ENCODE data around the gene ZKSCAN5. TPM values are rescaled to one million over a fixed set of nuclear protein-coding genes. Genes with fewer than 3 reads are reported as not detected.

Gene ZKSCAN5
- total RNA-seq, 2 experiments from 2014 or later = 12.0 to 12.2 TPM

- peaks cover 4% of the 10 kb centered on the region for H3K27me3 Mint-ChIP-seq
- H3K36me3 Mint-ChIP-seq (ENCODE audit: low read depth) = peaks cover 19% of the 10 kb centered on the region
- ChIA-PET POLR2A (interaction anchor here (0.7 to 3.9 kb wide), 16 partner anchors 8 to 143 kb away, joined by 3 to 23 read pairs (median 4); partner anchors contain the start of genes ATP5MF, CPSF4, FAM200A and PTCD1), CTCF (interaction anchor here (0.9 kb wide), 1 partner anchor 26 kb away, joined by 5 read pairs; no protein-coding TSS in a partner anchor)
- DNase-seq = peak; percentile 99
- peak within 1 kb of the TSS; percentile 93 for H3K4me3 Mint-ChIP-seq
- peak within 1 kb of the TSS; percentile 88 for H3K27ac Mint-ChIP-seq
- H3K9me3 Mint-ChIP-seq = no peaks in the 10 kb centered on the region
- peaks cover 39% of the 10 kb centered on the region for H3K4me1 Mint-ChIP-seq
Measured at GRCh38 chr7:99472561-99473314, 31.7 kb upstream of the ZKSCAN5 start, which contains the start of gene ZNF789. Gene ZNF789 (plus strand): TSS chr7:99472890. CDS start chr7:99476457, 3,567 bp downstream.

DNA sequence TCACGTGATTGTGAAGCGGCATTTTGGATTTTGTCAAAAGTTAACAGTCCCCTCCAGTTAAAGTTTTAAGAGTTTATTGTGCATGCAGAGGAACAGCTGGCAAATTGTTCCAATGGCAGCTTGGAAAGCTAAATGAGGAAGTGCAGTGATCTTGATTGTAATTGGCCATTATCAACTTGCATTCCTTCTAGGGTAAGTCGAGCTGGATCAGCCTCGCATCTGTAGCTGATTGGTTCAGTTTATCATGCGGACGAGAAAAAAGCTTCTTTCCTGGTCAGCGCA is 31.2 kb upstream of the ZKSCAN5 start:
- peak; percentile 29 for DNase-seq
- CTCF ChIA-PET = interaction anchor here (0.9 kb wide), 1 partner anchor 25 kb away, joined by 5 read pairs; no protein-coding TSS in a partner anchor
- H3K4me1 Mint-ChIP-seq = peaks cover 44% of the 10 kb centered on the region
- H3K27me3 Mint-ChIP-seq = peaks cover 4% of the 10 kb centered on the region
- H3K36me3 Mint-ChIP-seq (ENCODE audit: low read depth) = peaks cover 24% of the 10 kb centered on the region
- H3K27ac Mint-ChIP-seq = peak overlapping the region; percentile 88
- POLR2A ChIA-PET = interaction anchor here (0.7 to 3.9 kb wide), 14 partner anchors 8 to 143 kb away, joined by 3 to 23 read pairs (median 4); partner anchors contain the start of genes ATP5MF, CPSF4, FAM200A and PTCD1
- no peaks in the 10 kb centered on the region for H3K9me3 Mint-ChIP-seq
- H3K4me3 Mint-ChIP-seq = peak overlapping the region; percentile 93

DNA sequence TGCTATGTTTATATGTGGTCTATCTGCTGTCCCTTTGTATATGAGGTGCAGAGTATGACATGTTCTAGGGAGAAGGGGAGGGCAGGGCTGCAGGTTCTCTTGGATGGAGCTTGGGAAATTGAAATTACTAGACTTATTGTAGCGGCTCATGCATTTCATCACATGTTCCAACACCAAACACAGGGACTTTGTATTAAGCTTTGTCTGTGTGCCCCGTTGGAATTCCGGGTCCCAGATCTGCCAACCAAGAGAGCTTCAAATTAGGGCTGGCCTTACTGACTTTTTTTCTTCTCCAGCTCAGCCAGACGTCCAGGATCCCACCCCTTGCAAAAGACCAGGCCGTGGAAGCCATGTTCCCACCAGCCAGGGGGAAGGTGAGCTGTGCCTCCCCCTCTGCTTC is 28.4 kb upstream of the ZKSCAN5 start:
- H3K4me1 Mint-ChIP-seq = peaks cover 56% of the 10 kb centered on the region
- CTCF ChIA-PET = no interaction called here
- no peak overlapping the region for H3K4me3 Mint-ChIP-seq
- H3K27me3 Mint-ChIP-seq = peaks cover 1% of the 10 kb centered on the region
- no peaks in the 10 kb centered on the region for H3K9me3 Mint-ChIP-seq
- DNase-seq = no peak
- peaks cover 50% of the 10 kb centered on the region for H3K36me3 Mint-ChIP-seq (ENCODE audit: low read depth)
- H3K27ac Mint-ChIP-seq = no peak overlapping the region
- POLR2A ChIA-PET = interaction anchor here (0.6 to 3.9 kb wide), 6 partner anchors 10 to 24 kb away, joined by 3 to 21 read pairs (median 4); partner anchors contain the start of genes ATP5MF and ZNF394

- ChIA-PET POLR2A (interaction anchor here (0.8 to 2.0 kb wide), 3 partner anchors 13 to 79 kb away, joined by 3 to 7 read pairs (median 4); partner anchors contain the start of genes ATP5MF and ZNF655), CTCF (no interaction called here)
- H3K27ac Mint-ChIP-seq = peak overlapping the region; percentile 79
- DNase-seq = no peak
- peak overlapping the region; percentile 40 for H3K4me3 Mint-ChIP-seq
- no peaks in the 10 kb centered on the region for H3K27me3 Mint-ChIP-seq
- peaks cover 59% of the 10 kb centered on the region for H3K36me3 Mint-ChIP-seq (ENCODE audit: low read depth)
- no peaks in the 10 kb centered on the region for H3K9me3 Mint-ChIP-seq
- H3K4me1 Mint-ChIP-seq = peaks cover 44% of the 10 kb centered on the region
Measured at GRCh38 chr7:99478464-99479440, 25.7 kb upstream of the ZKSCAN5 start.

GRCh38 chr7:99485094-99485493 is 19.4 kb upstream of the ZKSCAN5 start:
- peaks cover 77% of the 10 kb centered on the region for H3K36me3 Mint-ChIP-seq (ENCODE audit: low read depth)
- POLR2A ChIA-PET = interaction anchor here (1.2 kb wide), 2 partner anchors 9 to 73 kb away, joined by 3 to 4 read pairs; partner anchors contain the start of gene ZNF655
- CTCF ChIA-PET = no interaction called here
- H3K27ac Mint-ChIP-seq = no peak overlapping the region
- H3K4me1 Mint-ChIP-seq = no peaks in the 10 kb centered on the region
- no peaks in the 10 kb centered on the region for H3K27me3 Mint-ChIP-seq
- H3K9me3 Mint-ChIP-seq = peaks cover 15% of the 10 kb centered on the region
- H3K4me3 Mint-ChIP-seq = no peak overlapping the region
- DNase-seq = no peak

- Mint-ChIP-seq H3K4me1 (no peaks in the 10 kb centered on the region), H3K27me3 (no peaks in the 10 kb centered on the region), H3K4me3 (no peak overlapping the region), H3K27ac (no peak overlapping the region), H3K36me3 (ENCODE audit: low read depth) (peaks cover 84% of the 10 kb centered on the region), H3K9me3 (peaks cover 40% of the 10 kb centered on the region)
- DNase-seq = no peak
- ChIA-PET POLR2A (interaction anchor here (1.7 kb wide), 1 partner anchor 16 kb away, joined by 3 read pairs; no protein-coding TSS in a partner anchor), CTCF (interaction anchor here (0.7 kb wide), 1 partner anchor 29 kb away, joined by 3 read pairs; no protein-coding TSS in a partner anchor)
Measured at GRCh38 chr7:99489235-99489634, 15.2 kb upstream of the ZKSCAN5 start.

GRCh38 chr7:99490878-99491277 is 13.6 kb upstream of the ZKSCAN5 start:
- H3K36me3 Mint-ChIP-seq (ENCODE audit: low read depth) = peaks cover 86% of the 10 kb centered on the region
- CTCF ChIA-PET = interaction anchor here (0.6 to 0.7 kb wide), 3 partner anchors 47 to 429 kb away, joined by 3 read pairs; no protein-coding TSS in a partner anchor

DNA sequence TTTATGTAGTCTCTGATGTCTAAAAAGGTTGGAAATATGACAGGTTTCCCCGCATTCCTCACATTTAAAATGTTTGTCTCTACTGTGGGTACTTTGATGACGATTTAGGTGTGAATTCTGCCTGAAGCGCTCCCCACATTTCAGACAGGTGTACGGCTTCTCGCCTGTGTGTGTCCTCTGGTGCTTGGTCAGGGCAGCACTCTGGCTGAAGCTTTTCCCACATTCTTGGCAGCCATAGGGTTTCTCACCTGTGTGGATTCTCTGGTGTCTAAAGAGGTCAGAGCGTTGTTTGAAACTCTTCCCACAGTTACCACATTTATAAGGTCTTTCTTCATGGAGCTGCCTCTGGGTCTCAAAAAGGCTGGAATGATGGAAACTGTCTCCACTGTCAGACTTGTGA is 10.6 kb upstream of the ZKSCAN5 start:
- ChIA-PET POLR2A (interaction anchor here (0.9 to 1.8 kb wide), 3 partner anchors 18 to 64 kb away, joined by 3 to 5 read pairs (median 4); partner anchors contain the start of genes ZNF655 and ZNF789), CTCF (no interaction called here)
- H3K4me1 Mint-ChIP-seq = peaks cover 13% of the 10 kb centered on the region
- H3K4me3 Mint-ChIP-seq = no peak overlapping the region
- H3K36me3 Mint-ChIP-seq (ENCODE audit: low read depth) = peaks cover 83% of the 10 kb centered on the region
- no peaks in the 10 kb centered on the region for H3K27me3 Mint-ChIP-seq
- H3K9me3 Mint-ChIP-seq = peaks cover 39% of the 10 kb centered on the region
- DNase-seq = no peak
- no peak overlapping the region for H3K27ac Mint-ChIP-seq

More at GRCh38 chr7:99490878-99491277, 13.6 kb upstream of the ZKSCAN5 start:
- H3K4me3 Mint-ChIP-seq = no peak overlapping the region
- H3K27me3 Mint-ChIP-seq = no peaks in the 10 kb centered on the region
- DNase-seq = no peak
- POLR2A ChIA-PET = interaction anchor here (1.8 to 2.1 kb wide), 3 partner anchors 9 to 67 kb away, joined by 6 to 9 read pairs (median 8); partner anchors contain the start of genes ZKSCAN5, ZNF394 and ZNF655
- H3K4me1 Mint-ChIP-seq = no peaks in the 10 kb centered on the region
- H3K27ac Mint-ChIP-seq = no peak overlapping the region
- H3K9me3 Mint-ChIP-seq = peaks cover 43% of the 10 kb centered on the region

- DNase-seq = no peak
- Mint-ChIP-seq H3K4me1 (peaks cover 22% of the 10 kb centered on the region), H3K27me3 (no peaks in the 10 kb centered on the region), H3K36me3 (ENCODE audit: low read depth) (peaks cover 70% of the 10 kb centered on the region), H3K27ac (peak overlapping the region; percentile 69), H3K9me3 (peaks cover 18% of the 10 kb centered on the region), H3K4me3 (peak overlapping the region; percentile 92)
- POLR2A ChIA-PET = interaction anchor here (0.6 to 4.1 kb wide), 10 partner anchors 8 to 126 kb away, joined by 3 to 24 read pairs (median 4); partner anchors contain the start of genes BUD31, FAM200A, PDAP1 and ZNF655
- CTCF ChIA-PET = interaction anchor here (0.6 to 1.3 kb wide), 3 partner anchors 25 to 452 kb away, joined by 3 to 5 read pairs (median 3); no protein-coding TSS in a partner anchor
Measured at GRCh38 chr7:99497766-99498545, 6.5 kb upstream of the ZKSCAN5 start.

DNA sequence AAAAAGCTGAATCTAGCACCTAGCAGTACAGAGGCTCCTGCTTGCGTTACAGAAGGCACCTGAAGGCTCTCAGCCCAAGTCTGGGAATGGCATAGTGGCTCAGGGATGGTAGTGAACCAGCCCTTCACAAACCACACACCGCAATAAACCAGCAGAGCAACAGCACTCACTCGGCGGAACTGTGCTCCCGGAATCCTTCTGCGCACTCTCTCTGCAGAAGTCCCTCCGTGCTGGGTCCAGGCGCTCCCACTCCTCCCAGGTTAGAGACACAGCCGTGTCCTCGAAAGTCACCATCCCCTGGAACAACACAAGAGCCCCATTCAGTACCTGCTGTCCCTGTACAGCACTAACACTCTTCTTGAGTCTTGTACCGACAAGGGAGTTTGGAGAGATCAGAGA is 5.9 kb upstream of the ZKSCAN5 start:
- Mint-ChIP-seq H3K4me1 (peaks cover 26% of the 10 kb centered on the region), H3K27ac (peak overlapping the region; percentile 98), H3K27me3 (no peaks in the 10 kb centered on the region), H3K9me3 (peaks cover 16% of the 10 kb centered on the region), H3K4me3 (peak overlapping the region; percentile 92), H3K36me3 (ENCODE audit: low read depth) (peaks cover 64% of the 10 kb centered on the region)
- CTCF ChIA-PET = interaction anchor here (1.0 to 1.3 kb wide), 2 partner anchors 25 kb away, joined by 3 to 5 read pairs; no protein-coding TSS in a partner anchor
- no peak for DNase-seq
- POLR2A ChIA-PET = interaction anchor here (0.9 to 4.1 kb wide), 9 partner anchors 9 to 118 kb away, joined by 3 to 25 read pairs (median 4); partner anchors contain the start of genes FAM200A, ZNF655 and ZSCAN25

- H3K36me3 Mint-ChIP-seq (ENCODE audit: low read depth) = peaks cover 56% of the 10 kb centered on the region
- peaks cover 8% of the 10 kb centered on the region for H3K9me3 Mint-ChIP-seq
- no peaks in the 10 kb centered on the region for H3K27me3 Mint-ChIP-seq
- no peak for DNase-seq
- H3K4me1 Mint-ChIP-seq = peaks cover 26% of the 10 kb centered on the region
- peak overlapping the region; percentile 92 for H3K4me3 Mint-ChIP-seq
- peak overlapping the region; percentile 98 for H3K27ac Mint-ChIP-seq
- CTCF ChIA-PET = interaction anchor here (1.0 to 1.3 kb wide), 2 partner anchors 26 to 58 kb away, joined by 4 to 5 read pairs; no protein-coding TSS in a partner anchor
- POLR2A ChIA-PET = interaction anchor here (0.7 to 4.1 kb wide), 27 partner anchors 9 to 1586 kb away, joined by 3 to 79 read pairs (median 6); partner anchors contain the start of genes ATP5MF, BUD31, CPSF4 and FAM200A
Measured at GRCh38 chr7:99499371-99499720, 5.1 kb upstream of the ZKSCAN5 start.
